AG10803 (cell line): Measurements from ENCODE around the gene SVBP.
"Not testable (repeated sequence)": the region's sequence is repeated elsewhere in the genome, so short reads cannot be mapped to it uniquely, and the experiment has no call there.

ENCODE experiments used
- DNase-seq: peaks from one replicate; pipeline ENCODE4 v3.0.0; 2010; ENCODE audit warnings: low read depth
- H3K4me3 ChIP-seq: 2 replicates; pipeline ENCODE4 v1.5.1; 2011; ENCODE audit warnings: mild to moderate bottlenecking, low read length, control low read depth
- CTCF ChIP-seq: conservative IDR thresholded peaks from 2 replicates; pipeline ENCODE4 v1.5.1; 2011; ENCODE audit warnings: mild to moderate bottlenecking, low read length, control low read depth, inconsistent platforms

Gene SVBP

DNA sequence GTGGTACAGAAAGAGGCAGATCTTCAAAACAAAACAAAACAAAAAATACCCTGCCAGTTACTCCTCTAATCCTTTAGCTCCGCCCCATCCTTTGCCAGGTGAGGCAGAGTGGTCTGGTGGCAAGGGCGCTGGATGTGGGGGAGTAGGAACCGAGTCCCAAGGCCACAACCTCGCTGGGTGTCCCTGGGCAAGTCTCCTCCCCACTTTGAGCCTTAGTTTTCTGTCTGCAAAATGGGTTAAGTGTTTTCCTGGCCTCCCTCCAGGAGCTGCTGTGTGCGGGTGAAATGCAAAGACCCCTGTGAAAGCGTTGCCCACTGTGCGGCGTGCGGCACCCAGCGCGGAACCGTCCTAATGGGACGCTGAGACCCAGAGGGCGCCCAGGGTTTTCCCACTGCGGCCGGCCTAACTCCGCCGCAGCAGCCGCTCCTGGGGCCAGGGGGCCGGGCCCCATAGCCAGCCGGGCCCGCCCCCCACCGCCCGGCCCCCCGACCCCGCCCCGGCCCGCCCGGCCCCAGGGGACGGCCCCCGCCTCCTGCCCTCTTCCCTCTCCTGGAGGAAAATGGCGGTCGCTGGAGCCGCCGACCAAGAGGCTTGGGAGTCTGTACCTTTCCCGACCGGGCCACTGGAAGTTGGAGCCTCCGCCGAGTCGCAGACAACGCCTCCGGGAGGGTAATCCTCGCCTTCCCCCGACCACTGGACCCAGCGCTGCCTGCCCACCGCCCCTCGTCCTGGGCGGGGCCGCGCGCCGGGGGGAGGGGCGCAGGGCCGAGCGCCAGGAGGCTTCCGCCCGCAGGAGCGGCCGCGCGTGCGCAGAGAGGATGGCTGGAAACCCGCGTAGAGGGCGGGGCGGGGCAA is at the start of gene SVBP, which contains the start of gene ERMAP:
Gene SVBP (minus strand): TSS at position 813 of the 855 bp plus-strand sequence. CDS start 853 bp downstream, outside the sequence.
Gene ERMAP (plus strand): TSS at position 538 of the 855 bp plus-strand sequence. CDS start 13,327 bp downstream, outside the sequence.
- TF ChIP-seq CTCF = no peak
- DNase-seq = peak; percentile 82
- peak within 1 kb of the TSS; percentile 87 for H3K4me3 ChIP-seq

DNA sequence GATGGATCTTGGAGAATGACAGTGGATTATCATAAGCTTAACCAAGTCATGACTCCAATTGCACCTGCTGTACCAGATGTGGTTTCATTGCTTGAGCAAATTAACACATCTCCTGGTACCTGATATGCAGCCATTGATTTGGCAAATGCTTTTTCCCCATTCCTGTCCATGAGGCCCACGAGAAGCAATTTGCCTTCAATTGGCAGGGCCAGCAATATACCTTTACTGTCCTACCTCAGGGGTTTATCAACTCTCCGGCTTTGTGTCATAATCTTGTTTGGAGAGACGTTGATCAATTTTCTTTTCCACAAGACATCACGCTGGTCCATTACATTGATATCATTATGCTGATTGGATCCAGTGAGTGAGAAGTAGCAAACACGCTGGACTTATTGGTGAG is 49.4 kb upstream of the SVBP start:
- no peak for DNase-seq
- TF ChIP-seq CTCF = no peak
- no peak overlapping the region for H3K4me3 ChIP-seq

DNA sequence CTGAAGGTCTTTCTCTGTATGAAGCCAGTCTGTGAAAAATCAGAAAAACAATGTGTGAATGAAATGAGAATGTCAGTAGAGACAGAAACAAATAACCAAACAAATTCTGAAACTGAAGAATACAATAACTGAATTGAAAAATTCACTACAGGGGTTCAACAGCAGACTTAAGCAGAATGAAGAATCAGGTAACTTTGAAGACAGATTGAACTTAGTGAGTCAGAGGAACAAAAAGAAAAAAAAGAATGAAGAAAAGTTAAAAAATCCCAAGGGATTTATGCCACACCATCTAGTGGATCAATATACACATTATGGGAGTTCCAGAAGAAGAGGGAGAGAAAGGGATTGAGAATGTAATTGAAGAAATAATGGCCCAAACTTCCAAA is 43.8 kb upstream of the SVBP start:
- TF ChIP-seq CTCF = no peak
- no peak overlapping the region for H3K4me3 ChIP-seq
- DNase-seq = no peak

- no peak overlapping the region for H3K4me3 ChIP-seq
- DNase-seq = no peak
- TF ChIP-seq CTCF = peak; percentile 9; the same call in 1 of the 2 replicates
Observed at GRCh38 chr1:42860339-42861013, 43.3 kb upstream of the SVBP start.

DNA sequence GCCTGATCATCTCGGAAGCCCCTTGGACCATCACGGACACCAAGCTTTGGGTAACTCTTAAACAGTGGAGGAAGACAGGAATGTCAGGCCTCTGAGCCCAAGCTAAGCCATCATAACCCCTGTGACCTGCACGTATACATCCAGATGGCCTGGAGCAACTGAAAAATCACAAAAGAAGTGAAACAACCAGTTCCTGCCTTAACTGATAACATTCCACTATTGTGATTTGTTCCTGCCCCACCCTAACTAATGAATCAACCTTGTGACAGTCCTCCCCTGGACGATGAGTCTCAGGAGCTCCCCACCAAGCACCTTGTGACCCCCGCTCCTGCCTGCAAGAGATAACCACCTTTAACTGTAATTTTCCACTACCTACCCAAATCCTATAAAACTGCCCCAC is 42.2 kb upstream of the SVBP start:
- not testable (repeated sequence) for DNase-seq, H3K4me3 ChIP-seq

DNA sequence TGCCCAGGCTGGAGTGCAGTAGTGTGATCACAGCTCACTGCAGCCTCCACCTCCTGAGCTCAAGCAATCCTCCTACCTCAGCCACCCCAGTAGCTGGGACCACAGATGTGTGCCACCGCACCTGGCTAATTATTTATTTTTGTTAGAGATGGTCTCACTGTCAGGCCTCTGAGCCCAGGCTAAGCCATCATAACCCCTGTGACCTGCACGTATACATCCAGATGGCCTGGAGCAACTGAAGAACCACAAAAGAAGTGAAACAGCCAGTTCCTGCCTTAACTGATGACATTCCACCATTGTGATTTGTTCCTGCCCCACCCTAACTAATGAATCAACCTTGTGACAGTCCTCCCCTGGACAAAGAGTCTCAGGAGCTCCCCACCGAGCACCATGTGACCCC is 39.4 kb upstream of the SVBP start:
- not testable (repeated sequence) for DNase-seq

DNA sequence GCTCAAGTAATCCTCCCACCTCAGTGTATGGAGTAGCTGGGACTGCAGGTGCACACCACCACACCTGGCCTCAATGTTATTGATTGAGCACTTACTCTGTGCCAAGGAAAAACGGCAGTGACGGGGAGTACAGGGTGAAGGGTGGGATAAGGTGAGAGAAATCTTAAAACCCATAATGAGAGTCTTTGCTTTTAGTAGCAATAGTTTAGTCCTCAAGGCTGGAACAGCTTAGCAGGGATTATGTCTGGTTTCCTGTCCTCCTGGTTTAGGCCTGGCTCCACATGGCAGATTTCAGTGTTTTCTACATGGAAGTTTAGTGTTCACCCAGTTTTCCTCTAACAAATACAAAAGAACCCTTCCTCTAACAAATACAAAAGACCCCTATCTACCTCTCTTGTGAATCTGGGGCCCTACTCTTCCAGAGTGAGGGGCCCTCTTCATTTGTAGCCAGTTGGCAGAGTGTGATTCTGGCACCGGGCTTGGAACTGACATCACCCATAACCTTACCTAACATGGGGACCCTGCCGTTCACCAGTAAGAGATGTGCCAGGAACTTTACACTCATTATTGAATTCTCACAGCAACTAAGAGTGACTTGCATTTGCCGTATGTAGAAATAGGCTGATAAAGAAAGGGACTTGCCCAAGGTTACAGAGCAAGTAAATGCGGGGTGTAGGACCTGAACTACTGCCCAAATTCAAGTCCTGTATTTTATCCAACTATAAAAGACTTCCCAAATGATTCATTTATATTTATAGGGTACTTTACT is 36.1 kb upstream of the SVBP start:
- DNase-seq = no peak
- no peak for TF ChIP-seq CTCF
- H3K4me3 ChIP-seq = no peak overlapping the region

More for the DNA sequence above, 39.4 kb upstream of the SVBP start:
- not testable (repeated sequence) for H3K4me3 ChIP-seq
